ENCODE measurements around the gene RHOV.

GRCh38 chr15:40891810-40892446 is 17.9 kb upstream of the RHOV start:
- TF ChIP-seq ZFX (IDR thresholded peaks at IDR 0.05) (no peak), EZH2 (IDR thresholded peaks at IDR 0.05) (no peak), CEBPB (IDR thresholded peaks at IDR 0.05; ENCODE audit: low read depth) (no peak), CTCF (IDR thresholded peaks at IDR 0.05 in 2 of 3, conservative IDR thresholded peaks at IDR 0.05 in 1 of 3; ENCODE audit: borderline replicate concordance in 1 of 3, insufficient read depth in 1 of 3, low read depth in 2 of 3, low read length in 2 of 3) (peak; percentile 78 to 95 (median 79)), EZH2phosphoT487 (IDR thresholded peaks at IDR 0.05; ENCODE audit: borderline replicate concordance) (no peak), TCF7L2 (IDR thresholded peaks at IDR 0.05; ENCODE audit: borderline replicate concordance, extremely low read depth, insufficient read depth, insufficient read length) (no peak)
